ENCODE results near the gene C1orf53. TPM values are rescaled to one million over a fixed set of nuclear protein-coding genes. Genes with fewer than 3 reads are reported as not detected.

Gene C1orf53
- total RNA-seq, 3 donors from 2014 or later: 1.1 to 6.8 (median 4.1) TPM

- H3K4me1 ChIP-seq (ENCODE audit: low read depth): peaks cover 22% of the 10 kb centered on the region
- no peak overlapping the region for H3K4me3 ChIP-seq
- DNase-seq: no peak
- TF ChIP-seq CTCF (IDR thresholded peaks at IDR 0.05): no peak
- H3K36me3 ChIP-seq (ENCODE audit: low read depth): no peaks in the 10 kb centered on the region
- H3K9me3 ChIP-seq: no peaks in the 10 kb centered on the region
- no peak for ATAC-seq
- intact Hi-C loops (cut with DNase I, micrococcal nuclease): no loop called here
Observed at GRCh38 chr1:197908716-197909220, 6.3 kb downstream of the C1orf53 start.

- Histone ChIP-seq H3K9me3 (no peaks in the 10 kb centered on the region), H3K4me1 (ENCODE audit: low read depth) (peaks cover 22% of the 10 kb centered on the region), H3K36me3 (ENCODE audit: low read depth) (no peaks in the 10 kb centered on the region), H3K4me3 (no peak overlapping the region)
- TF ChIP-seq CTCF (IDR thresholded peaks at IDR 0.05): no peak
- ATAC-seq: no peak
- DNase-seq: no peak
- intact Hi-C loops (cut with DNase I, micrococcal nuclease): no loop called here
Observed at GRCh38 chr1:197909384-197909783, 7.0 kb downstream of the C1orf53 start.

- no peaks in the 10 kb centered on the region for H3K9me3 ChIP-seq
- ATAC-seq (no peak), DNase-seq (no peak)
- intact Hi-C loops (cut with DNase I, micrococcal nuclease): no loop called here
- H3K4me1 ChIP-seq (ENCODE audit: low read depth): peaks cover 22% of the 10 kb centered on the region
- TF ChIP-seq CTCF (IDR thresholded peaks at IDR 0.05): no peak
- H3K36me3 ChIP-seq (ENCODE audit: low read depth): no peaks in the 10 kb centered on the region
- no peak overlapping the region for H3K4me3 ChIP-seq
Observed at GRCh38 chr1:197910120-197910991, 7.9 kb downstream of the C1orf53 start.

- ATAC-seq (no peak), DNase-seq (peak in 1 of 3 donors; percentile 7)
- H3K4me3 ChIP-seq: no peak overlapping the region
- no peak for TF ChIP-seq CTCF (IDR thresholded peaks at IDR 0.05)
- H3K9me3 ChIP-seq: no peaks in the 10 kb centered on the region
- H3K4me1 ChIP-seq (ENCODE audit: low read depth): peaks cover 29% of the 10 kb centered on the region
- intact Hi-C loops (cut with DNase I, micrococcal nuclease): no loop called here
- H3K36me3 ChIP-seq (ENCODE audit: low read depth): no peaks in the 10 kb centered on the region
Observed at GRCh38 chr1:197911111-197911856, 8.9 kb downstream of the C1orf53 start.

- H3K9me3 ChIP-seq: no peaks in the 10 kb centered on the region
- TF ChIP-seq CTCF (IDR thresholded peaks at IDR 0.05): no peak
- DNase-seq: peak in 2 of 3 donors; percentile 31 to 38
- H3K4me3 ChIP-seq: no peak overlapping the region
- peak; percentile 17 for ATAC-seq
- peaks cover 32% of the 10 kb centered on the region for H3K4me1 ChIP-seq (ENCODE audit: low read depth)
- no peaks in the 10 kb centered on the region for H3K36me3 ChIP-seq (ENCODE audit: low read depth)
- intact Hi-C loops (cut with DNase I, micrococcal nuclease): no loop called here
Observed at GRCh38 chr1:197911857-197912696, 9.6 kb downstream of the C1orf53 start.
